RWPE2 (cell line): ENCODE results near the gene CHMP2A.

Experiments used
- ATAC-seq: fragments of 200-7000 bp; cut with Tn5 transposase; 3 replicates; pipeline ENCODE4 v1.9.1; 2021; ENCODE audit warnings: low read depth
- DNase-seq: peaks from one replicate; pipeline ENCODE4 v3.0.0-alpha.2; 2020; ENCODE audit warnings: low spot score
- H3K27ac ChIP-seq: fragments of 450-650 bp; 2 replicates; pipeline ENCODE4 v1.5.1; 2017; ENCODE audit warnings: mild to moderate bottlenecking; ENCODE audit not compliant: poor library complexity, severe bottlenecking
- H3K27me3 ChIP-seq: fragments of 250-450 bp; sonication (Bioruptor Pico); 2 replicates; pipeline ENCODE4 v1.5.1; 2021; ENCODE audit warnings: mild to moderate bottlenecking, moderate library complexity; ENCODE audit not compliant: insufficient read depth, poor library complexity, severe bottlenecking
- H3K36me3 ChIP-seq: fragments of 250-450 bp; sonication (Bioruptor Pico); 2 replicates; pipeline ENCODE4 v1.5.1; 2020; ENCODE audit warnings: low read depth, mild to moderate bottlenecking, moderate library complexity
- H3K4me1 ChIP-seq: fragments of 250-450 bp; sonication (Bioruptor Pico); 2 replicates; pipeline ENCODE4 v1.5.1; 2021; ENCODE audit warnings: mild to moderate bottlenecking, moderate library complexity; ENCODE audit not compliant: insufficient read depth, poor library complexity, severe bottlenecking
- H3K4me3 ChIP-seq: fragments of 250-450 bp; sonication (Bioruptor Pico); 2 replicates; pipeline ENCODE4 v1.5.1; 2021; ENCODE audit warnings: mild to moderate bottlenecking, moderate library complexity; ENCODE audit not compliant: severe bottlenecking
- H3K9me3 ChIP-seq: fragments of 250-450 bp; sonication (Bioruptor Pico); 2 replicates; pipeline ENCODE4 v1.5.1; 2021; ENCODE audit warnings: mild to moderate bottlenecking, moderate library complexity; ENCODE audit not compliant: severe bottlenecking
- CTCF ChIP-seq: fragments of 450-650 bp; IDR thresholded peaks from one replicate; pipeline ENCODE4 v1.5.1; 2017; ENCODE audit warnings: mild to moderate bottlenecking, moderate library complexity; ENCODE audit not compliant: poor library complexity, severe bottlenecking

CHMP2A gene

DNA sequence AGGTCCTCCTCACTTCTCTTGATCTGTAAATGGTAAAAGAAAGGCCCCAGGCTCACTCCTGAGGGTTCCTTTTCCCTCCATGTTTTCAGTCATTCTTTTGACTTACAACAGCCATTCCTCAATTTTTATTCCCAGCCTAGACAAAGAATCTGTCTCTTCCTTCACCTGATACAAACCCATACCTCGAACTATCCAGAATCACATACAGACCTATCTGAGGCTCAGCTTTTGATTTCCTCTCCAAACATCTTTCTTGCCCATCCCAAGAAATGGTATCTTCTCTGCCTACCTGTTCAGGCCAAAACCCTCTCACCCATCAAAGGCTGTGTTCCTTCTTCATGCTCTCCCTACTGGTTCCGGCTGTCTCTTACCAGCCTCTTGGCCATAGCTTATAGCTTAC is 2.2 kb downstream of the CHMP2A start:
- no peak for DNase-seq
- peaks cover 62% of the 10 kb centered on the region for H3K36me3 ChIP-seq
- H3K4me3 ChIP-seq: no peak overlapping the region
- no peaks in the 10 kb centered on the region for H3K27me3 ChIP-seq
- H3K9me3 ChIP-seq: no peaks in the 10 kb centered on the region
- TF ChIP-seq CTCF: no peak
- ATAC-seq: no peak
- peak overlapping the region; percentile 90 for H3K27ac ChIP-seq
- no peaks in the 10 kb centered on the region for H3K4me1 ChIP-seq

GRCh38 chr19:58551577-58552471 is 3.1 kb downstream of the CHMP2A start:
- Histone ChIP-seq H3K27me3 (no peaks in the 10 kb centered on the region), H3K9me3 (no peaks in the 10 kb centered on the region), H3K36me3 (peaks cover 68% of the 10 kb centered on the region), H3K4me1 (no peaks in the 10 kb centered on the region), H3K27ac (no peak overlapping the region), H3K4me3 (no peak overlapping the region)
- DNase-seq (no peak), ATAC-seq (no peak)
- no peak for TF ChIP-seq CTCF

DNA sequence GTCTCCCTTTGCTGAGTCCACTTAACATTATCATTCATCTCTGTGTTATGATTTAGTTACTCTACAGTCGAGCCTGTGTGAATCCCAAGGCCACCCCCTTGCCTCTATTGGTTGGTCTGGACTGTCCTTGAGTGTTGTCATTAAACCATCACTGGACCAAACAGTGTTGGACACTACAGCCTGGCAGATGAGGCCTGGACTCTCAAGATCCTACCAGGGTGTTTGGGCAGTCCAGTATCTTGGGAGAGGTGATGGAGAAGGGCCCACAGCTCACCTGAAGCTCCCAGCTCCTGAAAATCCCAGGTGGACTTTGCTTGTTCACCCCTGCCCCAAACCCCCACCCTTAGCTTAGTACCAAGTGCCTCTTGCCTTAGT is 3.8 kb downstream of the CHMP2A start:
- no peaks in the 10 kb centered on the region for H3K9me3 ChIP-seq
- ATAC-seq (no peak), DNase-seq (no peak)
- peaks cover 68% of the 10 kb centered on the region for H3K36me3 ChIP-seq
- no peak overlapping the region for H3K4me3 ChIP-seq
- H3K4me1 ChIP-seq: peaks cover 5% of the 10 kb centered on the region
- TF ChIP-seq CTCF: no peak
- no peaks in the 10 kb centered on the region for H3K27me3 ChIP-seq
- H3K27ac ChIP-seq: no peak overlapping the region

DNA sequence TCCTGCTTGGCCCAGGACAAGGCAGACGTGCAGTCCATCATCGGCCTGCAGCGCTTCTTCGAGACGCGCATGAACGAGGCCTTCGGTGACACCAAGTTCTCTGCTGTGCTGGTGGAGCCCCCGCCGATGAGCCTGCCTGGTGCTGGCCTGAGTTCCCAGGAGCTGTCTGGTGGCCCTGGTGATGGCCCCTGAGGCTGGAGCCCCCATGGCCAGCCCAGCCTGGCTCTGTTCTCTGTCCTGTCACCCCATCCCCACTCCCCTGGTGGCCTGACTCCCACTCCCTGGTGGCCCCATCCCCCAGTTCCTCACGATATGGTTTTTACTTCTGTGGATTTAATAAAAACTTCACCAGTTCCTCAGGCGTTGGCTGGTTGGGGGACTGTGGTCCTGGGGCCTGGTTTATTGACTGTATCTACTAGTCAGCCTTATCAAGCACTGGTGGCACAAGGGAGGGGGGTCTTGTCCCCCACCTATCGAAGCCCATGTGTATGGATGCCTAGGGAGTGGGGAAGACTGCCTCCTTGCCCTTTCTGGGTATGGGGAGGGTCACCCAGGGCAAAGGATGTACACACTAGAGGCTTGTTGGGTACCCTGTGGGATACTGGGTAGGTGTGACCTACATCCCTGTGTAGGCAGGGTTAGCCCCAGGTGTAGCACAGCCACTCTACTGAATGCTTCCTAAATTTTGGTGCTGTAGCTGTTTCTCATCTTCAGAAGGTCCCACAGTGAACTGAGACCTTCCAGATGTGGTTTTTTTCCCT is 4.4 kb downstream of the CHMP2A start:
- TF ChIP-seq CTCF: no peak
- no peak for ATAC-seq
- H3K4me3 ChIP-seq: no peak overlapping the region

More for the DNA sequence above, 4.4 kb downstream of the CHMP2A start:
- H3K36me3 ChIP-seq: peaks cover 70% of the 10 kb centered on the region
- peaks cover 5% of the 10 kb centered on the region for H3K4me1 ChIP-seq
- no peak overlapping the region for H3K27ac ChIP-seq
- no peaks in the 10 kb centered on the region for H3K27me3 ChIP-seq
- H3K9me3 ChIP-seq: no peaks in the 10 kb centered on the region
- no peak for DNase-seq
